OCI-LY7 (cell line): ENCODE results near the gene PSMD6.

Experiments used
- CTCF ChIP-seq: fragments of 200-600 bp; sonication (generic); conservative IDR thresholded peaks from 2 replicates; pipeline ENCODE4 v1.5.1; 2014; ENCODE audit warnings: mild to moderate bottlenecking, antibody characterized with exemption, low read length, moderate library complexity, mixed read lengths
- EZH2phosphoT487 ChIP-seq: fragments of 200-600 bp; sonication (generic); IDR thresholded peaks from 2 replicates; pipeline ENCODE4 v1.6.1; 2018; ENCODE audit warnings: low read depth, borderline replicate concordance, mild to moderate bottlenecking, mixed run types, antibody characterized with exemption, low read length, moderate library complexity, mixed read lengths

- TF ChIP-seq CTCF (peak; percentile 79), EZH2phosphoT487 (no peak)
Measured at GRCh38 chr3:63961891-63962290, 61.4 kb downstream of the PSMD6 start.
